HEK293 (cell line): ENCODE data around the gene UBA52.

ENCODE experiments used
- AEBP2 ChIP-seq: fragments of 450-650 bp; formaldehyde crosslinking; IDR thresholded peaks from 2 replicates; pipeline ENCODE4 v1.5.1; 2016; ENCODE audit warnings: missing biosample characterization, missing genetic modification characterization, borderline replicate concordance
- BCL11B ChIP-seq: fragments of 450-650 bp; formaldehyde crosslinking; IDR thresholded peaks from 2 replicates; pipeline ENCODE4 v1.5.1; 2016; ENCODE audit warnings: low read depth, missing biosample characterization, missing genetic modification characterization
- GLI4 ChIP-seq: fragments of 450-650 bp; formaldehyde crosslinking; IDR thresholded peaks from 2 replicates; pipeline ENCODE4 v1.5.1; 2016; ENCODE audit warnings: missing biosample characterization, missing genetic modification characterization
- GLIS1 ChIP-seq: fragments of 450-650 bp; formaldehyde crosslinking; IDR thresholded peaks from 2 replicates; pipeline ENCODE4 v1.5.1; 2016; ENCODE audit warnings: missing biosample characterization, missing genetic modification characterization
- HIC1 ChIP-seq: fragments of 450-650 bp; formaldehyde crosslinking; IDR thresholded peaks from 2 replicates; pipeline ENCODE4 v1.5.1; 2016; ENCODE audit warnings: missing biosample characterization, missing genetic modification characterization
- KLF16 ChIP-seq: fragments of 450-650 bp; formaldehyde crosslinking; IDR thresholded peaks from 2 replicates; pipeline ENCODE4 v1.5.1; 2017; ENCODE audit warnings: missing biosample characterization, missing genetic modification characterization
- PATZ1 ChIP-seq: fragments of 450-650 bp; formaldehyde crosslinking; IDR thresholded peaks from 2 replicates; pipeline ENCODE4 v1.5.1; 2016; ENCODE audit warnings: missing biosample characterization, missing genetic modification characterization
- PRDM10 ChIP-seq: fragments of 450-650 bp; formaldehyde crosslinking; IDR thresholded peaks from 2 replicates; pipeline ENCODE4 v1.5.1; 2016; ENCODE audit warnings: missing biosample characterization, missing genetic modification characterization
- SP7 ChIP-seq: fragments of 450-650 bp; formaldehyde crosslinking; IDR thresholded peaks from 2 replicates; pipeline ENCODE4 v1.5.1; 2016; ENCODE audit warnings: missing biosample characterization, missing genetic modification characterization
- ZBTB1 ChIP-seq: fragments of 450-650 bp; formaldehyde crosslinking; IDR thresholded peaks from 2 replicates; pipeline ENCODE4 v1.5.1; 2016; ENCODE audit warnings: missing biosample characterization, missing genetic modification characterization
- ZBTB10 ChIP-seq: fragments of 450-650 bp; formaldehyde crosslinking; IDR thresholded peaks from 2 replicates; pipeline ENCODE4 v1.5.1; 2016; ENCODE audit warnings: missing biosample characterization, missing genetic modification characterization
- ZBTB17 ChIP-seq: fragments of 450-650 bp; formaldehyde crosslinking; IDR thresholded peaks from 2 replicates; pipeline ENCODE4 v1.5.1; 2016; ENCODE audit warnings: missing biosample characterization, missing genetic modification characterization
- ZBTB21 ChIP-seq: fragments of 450-650 bp; formaldehyde crosslinking; IDR thresholded peaks from 2 replicates; pipeline ENCODE4 v1.5.1; 2017; ENCODE audit warnings: missing biosample characterization, missing genetic modification characterization
- ZNF157 ChIP-seq: fragments of 450-650 bp; formaldehyde crosslinking; IDR thresholded peaks from 2 replicates; pipeline ENCODE4 v1.5.1; 2016; ENCODE audit warnings: missing biosample characterization, missing genetic modification characterization
- ZNF335 ChIP-seq: fragments of 450-650 bp; formaldehyde crosslinking; conservative IDR thresholded peaks from 2 replicates; pipeline ENCODE4 v1.5.1; 2016; ENCODE audit warnings: missing biosample characterization, missing genetic modification characterization
- ZNF514 ChIP-seq: fragments of 450-650 bp; formaldehyde crosslinking; IDR thresholded peaks from 2 replicates; pipeline ENCODE4 v1.5.1; 2016; ENCODE audit warnings: missing biosample characterization, missing genetic modification characterization
- ZNF600 ChIP-seq: fragments of 450-650 bp; formaldehyde crosslinking; IDR thresholded peaks from 2 replicates; pipeline ENCODE4 v1.5.1; 2016; ENCODE audit warnings: missing biosample characterization, missing genetic modification characterization
- ZNF777 ChIP-seq: fragments of 450-650 bp; formaldehyde crosslinking; IDR thresholded peaks from 2 replicates; pipeline ENCODE4 v1.5.1; 2017; ENCODE audit warnings: missing biosample characterization, missing genetic modification characterization, borderline replicate concordance
- ZSCAN4 ChIP-seq: fragments of 450-650 bp; formaldehyde crosslinking; IDR thresholded peaks from 2 replicates; pipeline ENCODE4 v1.5.1; 2017; ENCODE audit warnings: missing biosample characterization, missing genetic modification characterization

UBA52 gene

GRCh38 chr19:18612051-18612771, 40.6 kb downstream of the UBA52 start (continued):
- no peak for TF ChIP-seq AEBP2 (tag by site-specific recombination)
- peak; percentile 64; the same call in 1 of the 2 replicates for TF ChIP-seq ZBTB1 (tag by site-specific recombination)
- TF ChIP-seq ZNF335 (tag by site-specific recombination), result peak; percentile 82
- TF ChIP-seq GLIS1 (tag by site-specific recombination), result peak; percentile 94
- TF ChIP-seq ZNF514 (tag by site-specific recombination), result no peak
- TF ChIP-seq ZNF157 (tag by site-specific recombination), result no peak
- TF ChIP-seq GLI4 (tag by site-specific recombination), result 0 out of 2 replicates have a peak, but pooled peaks have one; percentile 25
- TF ChIP-seq ZBTB21 (tag by site-specific recombination), result 0 out of 2 replicates have a peak, but pooled peaks have one; percentile 28
- TF ChIP-seq ZSCAN4, result 0 out of 2 replicates have a peak, but pooled peaks have one; percentile 23
- peak; percentile 79; the same call in 1 of the 2 replicates for TF ChIP-seq ZBTB10
- no peak for TF ChIP-seq BCL11B (tag by site-specific recombination)
- TF ChIP-seq ZBTB17 (tag by site-specific recombination), result peak; percentile 80
- peak; percentile 92 for TF ChIP-seq PATZ1 (tag by site-specific recombination)
- TF ChIP-seq PRDM10 (tag by site-specific recombination), result peak; percentile 81
- peak; percentile 48; the same call in 1 of the 2 replicates for TF ChIP-seq ZNF600
- 0 out of 2 replicates have a peak, but pooled peaks have one; percentile 43 for TF ChIP-seq ZNF777 (tag by site-specific recombination)
- TF ChIP-seq HIC1, result peak; percentile 36; the same call in 1 of the 2 replicates
- TF ChIP-seq KLF16 (tag by site-specific recombination), result peak; percentile 30; the same call in 1 of the 2 replicates
- peak; percentile 66 for TF ChIP-seq SP7
